Activated CD4-positive, alpha-beta T cell treated with anti-CD3 and anti-CD28 coated beads for 1 hour (primary cell): ENCODE data around the gene SOBP.
"Not testable (repeated sequence)": the region's sequence is repeated elsewhere in the genome, so short reads cannot be mapped to it uniquely, and the experiment has no call there.

Experiments used
- DNase-seq: peaks from one replicate; pipeline ENCODE4 v3.0.0-alpha.2; 2020

SOBP gene

DNA sequence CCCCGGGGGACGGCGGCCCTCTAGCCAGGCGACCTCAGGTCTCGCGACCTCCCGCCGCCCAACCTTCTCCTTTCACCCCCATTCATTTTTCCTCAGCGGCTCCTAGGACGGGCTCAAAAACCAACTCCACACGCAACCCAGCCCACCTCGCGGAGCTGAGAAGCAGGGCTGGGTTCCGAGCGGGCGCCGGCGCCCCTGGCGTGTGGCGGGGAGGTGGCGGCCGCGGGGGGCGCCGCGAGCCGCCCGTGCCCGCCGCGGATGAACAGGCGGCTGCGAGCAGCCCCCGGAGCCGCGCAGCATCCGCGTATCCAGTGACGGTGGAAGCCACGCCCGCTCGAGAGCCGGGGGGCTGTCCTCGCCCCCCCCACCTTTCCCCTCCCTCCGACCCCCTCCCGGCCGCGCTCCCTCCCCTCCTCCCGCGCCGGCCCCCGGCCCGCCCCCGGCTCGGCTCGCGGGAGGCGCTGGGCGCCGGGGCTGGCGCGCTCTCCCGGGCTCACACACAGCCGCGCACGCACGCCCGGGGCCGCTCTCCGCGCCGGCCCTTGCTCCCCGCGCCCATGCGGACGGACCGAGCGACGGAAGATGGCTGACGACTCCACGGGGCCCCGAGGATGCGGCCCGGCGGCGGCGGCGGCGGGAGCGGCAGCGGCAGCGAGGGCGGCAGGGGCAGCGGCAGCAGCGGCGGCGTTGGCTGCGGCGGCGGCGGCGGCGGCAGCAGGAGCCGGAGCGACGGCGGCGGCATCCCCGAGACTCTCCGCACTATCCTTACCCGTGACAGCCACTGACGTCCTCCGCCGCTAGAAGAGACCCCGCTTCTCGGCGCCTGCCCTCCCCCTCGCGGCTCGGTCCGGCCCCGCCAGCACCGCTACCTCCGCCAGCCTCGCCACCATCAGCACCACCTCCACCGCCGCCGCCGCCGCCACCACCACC, at the start of gene SOBP:
Gene SOBP, plus strand, starts transcription at position 482 of the 930 bp plus-strand sequence. CDS start 500 bp downstream, outside the sequence.
- peak; percentile 11 for DNase-seq

DNA sequence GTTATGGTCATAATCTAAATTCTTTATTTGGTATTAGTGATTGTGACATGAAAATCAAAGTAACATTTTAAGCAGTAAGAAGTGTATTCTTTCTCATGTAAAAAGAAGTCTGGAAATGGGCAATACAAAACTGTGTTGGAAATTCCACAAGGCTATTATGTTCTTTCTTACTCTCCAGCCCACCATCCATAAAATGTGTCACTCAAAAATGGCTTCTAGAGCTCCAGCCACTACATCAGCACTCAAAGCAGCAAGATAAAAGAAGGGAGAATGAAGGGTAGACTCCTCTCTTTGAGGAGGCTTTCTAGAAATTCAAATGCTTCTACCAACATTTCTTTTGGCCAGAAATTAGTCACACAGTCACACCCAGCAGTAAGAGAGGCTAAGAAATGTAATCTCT, 49.0 kb upstream of the SOBP start:
- no peak for DNase-seq

DNA sequence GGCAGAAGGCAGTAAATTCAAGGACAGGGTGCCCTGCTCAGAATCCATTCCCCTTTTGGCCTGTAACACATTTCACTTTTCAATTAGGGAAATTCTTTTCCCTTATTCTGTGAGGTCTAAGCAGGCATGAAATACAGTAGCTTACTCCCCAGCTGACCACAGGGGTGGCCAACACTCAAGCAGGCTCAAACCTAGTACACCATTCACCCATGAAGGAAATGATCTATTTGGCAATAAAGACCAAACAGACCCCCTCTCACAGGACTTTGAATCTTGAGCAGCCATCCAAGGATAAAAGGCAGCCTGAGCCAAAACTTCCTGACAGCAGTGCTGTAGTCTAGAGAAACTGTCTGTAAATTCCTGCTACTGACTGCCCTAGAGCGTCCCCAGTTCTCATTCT, 48.2 kb upstream of the SOBP start:
- DNase-seq: no peak

DNA sequence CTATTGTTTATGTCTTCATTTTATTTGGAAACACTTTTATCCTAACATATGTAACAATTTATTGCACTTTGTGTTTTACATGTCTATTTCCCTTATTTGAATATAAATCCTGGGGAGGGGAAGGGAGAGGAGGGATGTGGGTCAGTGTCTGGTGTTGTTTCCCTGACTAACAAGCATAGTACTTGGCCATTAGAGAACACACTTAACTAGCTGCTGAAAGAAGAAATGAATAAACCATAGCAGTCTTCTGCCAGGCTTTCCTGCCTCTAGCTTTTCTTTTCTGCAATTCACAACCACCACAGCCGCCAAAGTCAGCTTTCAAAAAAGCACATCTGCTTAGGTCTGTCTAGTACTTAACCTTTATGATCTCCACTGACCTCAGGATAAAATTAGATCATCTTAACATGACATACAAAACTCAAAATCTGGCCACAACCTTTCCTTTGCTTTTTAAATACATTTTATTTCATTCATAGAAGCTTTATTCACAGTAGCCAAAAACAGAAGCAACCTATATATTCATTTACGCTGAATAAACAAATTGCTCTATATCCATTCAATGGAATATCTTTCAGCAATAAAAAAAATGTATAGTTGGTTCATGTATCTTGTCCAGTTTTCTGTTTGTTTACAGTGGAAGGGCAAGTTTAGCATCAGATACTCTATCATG, 46.8 kb upstream of the SOBP start:
- DNase-seq: no peak

DNA sequence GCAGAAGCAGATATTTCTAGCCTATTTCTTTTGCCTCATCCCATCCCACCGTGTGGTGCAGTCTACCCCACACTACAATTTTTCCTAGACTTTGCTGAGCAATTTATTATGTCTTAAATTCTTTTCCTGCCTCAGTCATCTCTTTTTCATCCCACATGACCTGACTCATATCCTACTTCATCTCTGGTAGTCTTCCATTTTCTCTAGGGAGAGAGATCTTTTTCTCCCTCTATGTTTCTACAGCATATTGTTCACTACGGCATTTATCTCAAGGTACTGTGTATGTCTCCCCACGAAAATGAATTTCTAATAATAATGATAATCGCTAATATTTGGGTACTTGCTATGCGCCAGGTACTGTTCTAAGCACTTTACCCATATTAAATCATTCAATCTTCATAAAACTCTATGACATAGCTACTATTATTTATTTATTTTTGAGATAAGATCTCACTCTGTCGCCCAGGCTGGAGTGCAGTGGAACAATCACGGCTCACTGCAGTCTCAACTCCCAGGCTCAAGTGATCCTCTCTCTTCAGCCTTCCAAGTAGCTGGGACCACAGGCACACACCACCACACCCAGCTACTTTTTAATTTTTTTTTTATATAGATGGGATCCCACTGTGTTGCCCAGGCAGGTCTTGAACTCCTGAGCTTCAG, 46.2 kb upstream of the SOBP start:
- DNase-seq: no peak

DNA sequence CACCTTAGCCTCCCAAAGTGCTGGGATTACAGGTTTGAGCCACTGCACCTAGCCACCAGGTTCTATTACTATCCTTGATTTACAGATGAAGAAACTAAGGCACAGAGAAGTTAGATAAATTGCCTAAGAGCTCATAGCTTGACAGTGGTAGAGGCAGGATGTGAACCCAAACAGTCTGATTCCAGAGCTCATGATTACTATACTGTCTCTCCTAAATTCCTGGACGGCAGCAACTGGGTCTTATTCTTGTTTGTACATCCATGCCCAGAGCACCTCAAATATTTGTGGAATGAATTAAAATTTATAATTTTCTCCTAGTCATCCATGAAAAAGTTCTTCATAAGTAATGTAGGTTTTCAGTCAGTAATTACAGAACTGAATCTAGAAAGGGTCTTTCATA, 45.6 kb upstream of the SOBP start:
- no peak for DNase-seq

- DNase-seq: no peak
Observed at GRCh38 chr6:107447663-107448216, 42.2 kb upstream of the SOBP start.

GRCh38 chr6:107448776-107449175, 41.1 kb upstream of the SOBP start:
- no peak for DNase-seq

DNA sequence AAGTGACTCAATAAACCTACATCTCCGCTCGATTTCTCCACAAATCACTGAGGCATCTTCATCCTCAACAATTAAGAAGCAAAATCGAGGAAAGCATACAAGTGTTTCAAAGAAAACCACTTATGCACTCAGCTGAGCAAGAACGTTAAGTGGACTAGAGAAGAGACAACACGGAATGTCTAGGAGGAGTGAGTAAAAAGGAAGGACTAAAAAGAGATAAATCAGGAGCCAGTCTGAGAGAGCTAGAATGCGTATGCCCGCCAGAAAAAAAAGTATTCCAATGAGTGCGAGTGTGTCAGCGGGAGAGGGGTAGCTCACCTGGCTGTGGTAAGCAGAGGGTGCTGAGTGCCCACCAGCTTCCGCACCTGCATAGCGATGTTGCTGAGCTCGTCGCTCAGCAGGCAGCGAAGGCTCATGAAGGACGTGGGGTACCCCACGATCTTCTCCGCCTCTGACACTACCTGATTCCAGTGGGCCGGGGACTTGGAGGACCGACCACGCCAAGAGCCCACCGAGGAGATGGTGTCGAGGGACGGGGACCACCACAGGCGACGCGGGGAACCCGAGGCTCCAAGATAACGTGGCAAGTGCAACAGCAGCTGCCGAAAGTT, 31.1 kb upstream of the SOBP start:
- DNase-seq: peak; percentile 8

GRCh38 chr6:107459283-107460082, 30.4 kb upstream of the SOBP start, which contains the start of gene PDSS2:
Gene PDSS2 (minus strand): TSS chr6:107459564. CDS start chr6:107459285, 279 bp downstream.
- DNase-seq: peak; percentile 95

GRCh38 chr6:107460083-107460631, 29.8 kb upstream of the SOBP start:
- no peak for DNase-seq

DNA sequence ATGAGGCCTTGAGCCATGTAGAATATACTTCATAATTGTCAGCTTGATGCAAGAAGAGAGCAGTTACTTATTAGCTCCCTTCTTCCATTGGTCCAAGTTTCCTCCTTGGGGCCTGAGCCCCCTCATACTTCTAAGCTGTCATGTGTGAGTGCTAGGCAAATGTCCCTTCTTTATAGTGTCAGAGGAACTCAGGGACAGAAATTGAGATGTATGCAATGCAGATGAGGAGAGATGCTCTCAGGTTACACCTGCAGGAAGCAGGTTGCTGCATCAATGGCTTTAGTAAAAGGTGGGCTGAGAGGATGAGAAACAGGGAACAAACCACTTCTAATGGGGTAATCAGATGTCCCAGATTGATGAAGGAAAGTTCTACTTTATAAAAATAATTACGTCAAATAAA, 23.9 kb upstream of the SOBP start:
- no peak for DNase-seq

GRCh38 chr6:107470364-107470763, 19.6 kb upstream of the SOBP start:
- DNase-seq: no peak

DNA sequence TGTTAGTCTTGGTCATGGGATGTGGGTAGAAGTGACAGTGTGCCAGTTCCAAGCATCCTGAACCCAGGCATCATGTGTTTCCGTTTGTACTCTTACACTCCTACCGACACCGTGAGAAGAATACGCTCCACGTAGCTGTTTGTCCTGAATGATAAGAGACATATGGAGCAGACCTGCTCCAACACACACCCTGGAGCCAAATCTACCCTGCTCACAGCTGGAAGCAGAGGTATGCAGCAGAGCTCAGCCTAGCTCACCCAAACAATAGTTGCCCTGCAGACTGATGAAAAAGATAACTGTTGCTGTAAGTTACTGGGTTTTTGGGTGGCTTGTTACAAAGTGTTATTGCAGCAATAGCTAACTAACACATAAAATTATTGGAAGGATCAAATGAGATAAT, 16.3 kb upstream of the SOBP start:
- no peak for DNase-seq

- not testable (repeated sequence) for DNase-seq
Observed at GRCh38 chr6:107475360-107475759, 14.6 kb upstream of the SOBP start.

- DNase-seq: not testable (repeated sequence)
Observed at GRCh38 chr6:107475826-107476225, 14.1 kb upstream of the SOBP start.

DNA sequence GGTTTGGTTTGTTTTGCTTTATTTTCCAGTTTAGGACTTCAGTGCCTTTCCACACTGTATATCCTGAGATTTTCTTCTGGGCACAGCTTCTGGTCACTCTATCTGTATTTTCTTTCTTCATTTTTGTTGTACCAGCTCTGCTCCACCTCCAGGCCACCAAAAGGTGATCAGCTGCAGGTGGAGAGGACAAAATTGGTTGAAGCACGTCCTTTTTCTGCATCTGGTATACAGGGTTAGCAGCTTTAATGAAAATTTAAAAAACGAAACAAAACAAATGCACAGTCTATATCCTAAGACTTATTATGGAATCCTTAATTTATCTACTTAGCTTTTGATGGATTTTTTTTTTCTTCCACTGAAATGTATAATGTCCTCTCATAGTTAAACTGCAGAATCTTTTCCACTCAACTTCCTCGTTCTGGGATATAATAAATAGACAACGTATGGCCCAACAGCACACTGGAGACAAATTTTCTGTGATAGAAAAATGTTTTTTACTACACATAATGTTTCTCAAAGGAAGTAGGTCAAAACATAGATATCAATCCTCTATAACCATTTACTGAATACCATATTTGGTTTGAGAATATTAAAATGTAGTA, 10.7 kb upstream of the SOBP start:
- DNase-seq: no peak

GRCh38 chr6:107485157-107485556, 4.8 kb upstream of the SOBP start:
- no peak for DNase-seq

DNA sequence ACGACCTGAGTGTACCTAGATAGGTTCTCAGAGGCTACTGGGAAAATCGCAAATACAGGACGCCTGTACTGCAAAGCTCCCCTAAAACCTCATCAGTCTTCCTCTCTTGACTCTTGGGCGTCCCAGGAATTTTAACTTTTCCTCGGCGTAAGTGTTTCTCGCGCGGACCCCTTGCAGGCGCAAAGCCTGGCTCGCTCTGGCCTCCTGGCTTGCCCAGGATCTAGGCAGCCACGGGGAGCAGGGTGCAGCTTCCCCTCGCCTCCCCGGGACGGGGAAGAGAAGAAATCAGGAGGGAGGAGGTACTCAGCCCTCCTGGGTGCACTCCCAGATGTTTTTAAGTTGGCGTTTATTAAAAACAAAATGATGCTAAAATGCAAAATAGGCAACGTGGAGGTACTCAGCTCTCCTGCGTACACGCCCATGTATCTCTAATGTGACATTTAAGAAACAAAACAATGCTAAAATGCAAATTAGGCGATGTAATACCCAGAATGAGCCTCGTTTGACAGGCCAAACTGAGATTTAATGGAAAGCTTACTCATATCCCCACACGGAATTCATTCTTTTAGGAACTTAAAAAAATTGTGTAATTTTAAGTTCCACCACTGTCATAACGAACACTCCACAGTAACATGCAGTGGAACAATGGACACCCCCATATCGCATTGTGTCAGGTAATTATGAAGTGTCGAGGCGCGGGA, 1.6 kb upstream of the SOBP start:
- no peak for DNase-seq

DNA sequence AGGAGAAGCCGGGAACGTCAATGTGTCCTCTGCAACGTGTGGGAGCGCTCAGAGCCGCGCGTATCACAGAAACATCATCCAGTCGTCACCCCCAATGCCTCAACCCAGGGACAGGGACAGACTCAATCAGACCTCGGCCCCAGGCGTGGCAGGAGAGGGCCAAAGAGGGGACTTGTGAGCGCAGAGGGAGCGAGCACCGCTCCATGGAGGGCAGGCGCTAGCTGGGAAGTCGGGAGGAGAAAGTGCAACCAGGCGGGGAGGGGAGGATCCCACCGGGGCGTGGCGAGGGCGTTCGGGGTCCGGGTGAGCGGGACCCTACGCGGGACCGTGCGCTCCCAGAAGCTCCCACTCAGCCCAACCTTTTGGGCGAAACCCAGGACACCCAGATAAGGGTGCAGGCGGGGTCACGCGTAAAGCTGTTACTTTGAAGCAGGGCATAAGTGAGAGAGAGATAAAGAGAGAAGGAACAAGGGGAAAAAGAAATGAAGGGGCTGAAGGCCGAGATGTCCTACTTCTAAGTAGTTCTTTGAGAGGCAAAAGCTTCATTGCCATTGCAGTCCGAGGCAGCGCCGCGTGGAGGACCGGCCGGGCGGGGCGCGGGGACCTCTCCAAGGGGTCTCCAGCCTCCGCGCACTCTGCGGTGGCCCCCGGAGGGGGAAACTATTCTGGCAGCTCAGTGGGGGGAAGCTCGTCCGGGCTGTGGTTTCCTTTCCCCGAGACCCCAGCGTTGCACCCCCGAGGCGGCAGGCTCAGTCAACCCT, 862 bp upstream of the SOBP start:
- DNase-seq: no peak
